Neural cell (in vitro differentiated cells): ENCODE results near the gene NLRP5.

Source experiments
- CTCF ChIP-seq: fragments of 450-650 bp; IDR thresholded peaks from 2 replicates; pipeline ENCODE4 v1.5.1; 2014; ENCODE audit warnings: antibody characterized with exemption, mild to moderate bottlenecking, moderate library complexity; ENCODE audit not compliant: poor library complexity, severe bottlenecking
- EP300 ChIP-seq: fragments of 450-650 bp; conservative IDR thresholded peaks from 2 replicates; pipeline ENCODE4 v1.6.1; 2014; ENCODE audit warnings: antibody characterized with exemption, mild to moderate bottlenecking, moderate library complexity; ENCODE audit not compliant: poor library complexity, severe bottlenecking
- EZH2 ChIP-seq: fragments of 200-600, 300-800 bp; shearing (Covaris generic), sonication (generic); IDR thresholded peaks from 2 replicates; pipeline ENCODE4 v1.6.1; 2014; ENCODE audit warnings: antibody characterized with exemption, low read length, borderline replicate concordance, mild to moderate bottlenecking; ENCODE audit not compliant: insufficient read depth, poor library complexity, severe bottlenecking
- MXI1 ChIP-seq: fragments of 450-650 bp; conservative IDR thresholded peaks from 2 replicates; pipeline ENCODE4 v1.6.1; 2014; ENCODE audit warnings: antibody characterized with exemption, mild to moderate bottlenecking; ENCODE audit not compliant: poor library complexity, severe bottlenecking
- REST ChIP-seq: IDR thresholded peaks from 2 replicates; pipeline ENCODE4 v1.6.1; 2012; ENCODE audit warnings: borderline replicate concordance
- SMC3 ChIP-seq: fragments of 450-650 bp; conservative IDR thresholded peaks from 2 replicates; pipeline ENCODE4 v1.6.1; 2014; ENCODE audit warnings: antibody characterized with exemption, mild to moderate bottlenecking, moderate library complexity; ENCODE audit not compliant: poor library complexity
- TAF1 ChIP-seq: IDR thresholded peaks from 2 replicates; pipeline ENCODE4 v1.6.1; 2012; ENCODE audit warnings: low read depth

- TF ChIP-seq TAF1: no peak
- TF ChIP-seq CTCF: no peak
- TF ChIP-seq EZH2: no peak
- no peak for TF ChIP-seq MXI1
- no peak for TF ChIP-seq EP300
- no peak for TF ChIP-seq REST
- no peak for TF ChIP-seq SMC3
These were observed 121.2 kb downstream of the NLRP5 start for GRCh38 chr19:56107626-56108351.
